ENCODE measurements around the gene ZNF763. TPM values are rescaled to one million over a fixed set of nuclear protein-coding genes. Genes with fewer than 3 reads are reported as not detected.

Gene ZNF763
- total and polyA plus RNA-seq, 4 donors, result 0.31 to 1.3 (median 0.90) TPM

DNA sequence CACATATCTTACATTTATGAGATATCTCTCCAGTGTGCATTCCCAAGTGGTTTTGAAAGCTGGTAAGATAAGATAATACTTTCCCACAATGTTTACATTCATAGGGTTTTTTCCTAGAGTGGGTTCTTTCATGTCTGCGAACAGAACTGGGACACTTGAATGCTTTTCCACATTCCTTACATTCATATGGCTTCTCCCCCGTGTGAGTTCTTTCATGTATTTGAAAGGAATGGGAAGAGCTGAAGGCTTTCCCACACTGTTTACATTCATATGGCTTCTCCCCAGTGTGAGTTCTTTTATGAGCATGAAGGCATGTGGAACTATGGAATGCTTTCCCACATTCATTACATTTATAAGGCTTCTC lies 50.9 kb downstream of the ZNF763 start:
- H3K36me3 ChIP-seq (ENCODE audit: control insufficient read depth in 4 of 4, insufficient read depth in 3 of 4, low read depth in 1 of 4, low read length in 3 of 4), result peaks cover 15 to 42% (median 36%) of the 10 kb centered on the region in 4 donors

More for the DNA sequence above, 50.9 kb downstream of the ZNF763 start:
- no peaks in the 10 kb centered on the region for H3K4me1 ChIP-seq (ENCODE audit: control insufficient read depth in 4 of 4, insufficient read depth in 4 of 4, low read length in 3 of 4)
- TF ChIP-seq EGR1 (IDR thresholded peaks at IDR 0.05; ENCODE audit: low read depth in 2 of 2) (no peak), JUND (IDR thresholded peaks at IDR 0.05) (no peak), CTCF (IDR thresholded peaks at IDR 0.05; ENCODE audit: low read depth, low read length, missing input control) (no peak), TAF1 (conservative IDR thresholded peaks at IDR 0.05) (no peak), NR2F2 (IDR thresholded peaks at IDR 0.05) (no peak), YY1 (IDR thresholded peaks at IDR 0.05) (no peak), HNF4G (IDR thresholded peaks at IDR 0.05) (no peak), SP1 (IDR thresholded peaks at IDR 0.05) (no peak), RAD21 (IDR thresholded peaks at IDR 0.05) (no peak), REST (IDR thresholded peaks at IDR 0.05) (no peak), RXRA (IDR thresholded peaks at IDR 0.05) (no peak), ATF3 (IDR thresholded peaks at IDR 0.05) (no peak), FOXA1 (IDR thresholded peaks at IDR 0.05) (no peak), ZBTB33 (IDR thresholded peaks at IDR 0.05) (no peak), HNF4A (conservative IDR thresholded peaks at IDR 0.05) (no peak), FOXA2 (IDR thresholded peaks at IDR 0.05) (no peak), GABPA (IDR thresholded peaks at IDR 0.05 in 1 of 2, conservative IDR thresholded peaks at IDR 0.05 in 1 of 2) (no peak)
- TF ChIP-seq, protein P1, sequence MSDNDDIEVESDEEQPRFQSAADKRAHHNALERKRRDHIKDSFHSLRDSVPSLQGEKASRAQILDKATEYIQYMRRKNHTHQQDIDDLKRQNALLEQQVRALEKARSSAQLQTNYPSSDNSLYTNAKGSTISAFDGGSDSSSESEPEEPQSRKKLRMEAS (IDR thresholded peaks at IDR 0.05), result no peak
- no peak for DNase-seq (ENCODE audit: low spot score)
- H3K9ac ChIP-seq (ENCODE audit: low read depth in 1 of 2, low read length in 2 of 2), result no peak overlapping the region
- H3K4me3 ChIP-seq (ENCODE audit: low read depth in 1 of 3, low read length in 3 of 3), result peak overlapping the region in 2 of 3 donors; percentile 70 to 76
- H3K9me3 ChIP-seq (ENCODE audit: control insufficient read depth in 4 of 4, low read length in 3 of 4), result peaks cover 45 to 75% (median 54%) of the 10 kb centered on the region in 4 donors
- H3K27ac ChIP-seq (ENCODE audit: low read depth in 1 of 2, low read length in 2 of 2), result no peak overlapping the region
- no peaks in the 10 kb centered on the region for H3K27me3 ChIP-seq (ENCODE audit: control insufficient read depth in 4 of 4, insufficient read depth in 4 of 4, low read length in 3 of 4)
- WGBS, result 95% methylated on average over 2 of the region's 2 CpGs

Small RNA genes lying within 50 kb of the gene (small RNA-seq; reads per million reads assigned to genes)
- not detected for gene RNA5SP464
- not detected for gene RNA5SP465

Other genes starting within 250 kb of the ZNF763 start
- 1 to 10 TPM; 3.1 to 6.4 TPM for gene ZNF823, start 226.1 kb upstream of the ZNF763 start, total RNA-seq
- 1 to 10 TPM; 2.4 to 3.0 TPM for gene ZNF823, start 226.1 kb upstream of the ZNF763 start, polyA plus RNA-seq
- gene ZNF441, start 198.0 kb upstream of the ZNF763 start, total RNA-seq, result 1 to 10 TPM; 7.1 to 7.4 TPM
- 1 to 10 TPM; 1.8 to 4.2 TPM for gene ZNF441, start 198.0 kb upstream of the ZNF763 start, polyA plus RNA-seq
- 1 to 10 TPM in 1 of 2 donors, under 1 TPM in 1; 0.98 to 1.8 TPM for gene ZNF491, start 166.5 kb upstream of the ZNF763 start, total RNA-seq
- gene ZNF491, start 166.5 kb upstream of the ZNF763 start, polyA plus RNA-seq, result under 1 TPM; 0.24 to 0.51 TPM
- gene ZNF440, start 150.8 kb upstream of the ZNF763 start, total RNA-seq, result 1 to 10 TPM; 7.2 to 8.5 TPM
- 1 to 10 TPM; 1.3 to 1.5 TPM for gene ZNF440, start 150.8 kb upstream of the ZNF763 start, polyA plus RNA-seq
- 1 to 10 TPM; 2.0 to 2.4 TPM for gene ZNF439, start 116.3 kb upstream of the ZNF763 start, total RNA-seq
- under 1 TPM; 0.33 to 0.61 TPM for gene ZNF439, start 116.3 kb upstream of the ZNF763 start, polyA plus RNA-seq
- 10 to 100 TPM; 11.8 to 12.0 TPM for gene ZNF69, start 77.3 kb upstream of the ZNF763 start, total RNA-seq
- 1 to 10 TPM; 2.5 to 5.9 TPM for gene ZNF69, start 77.3 kb upstream of the ZNF763 start, polyA plus RNA-seq
- gene ZNF700, start 39.9 kb upstream of the ZNF763 start, total RNA-seq, result 10 to 100 TPM in 1 of 2 donors, 1 to 10 TPM in 1; 8.9 to 13.7 TPM
- 1 to 10 TPM; 3.1 to 4.5 TPM for gene ZNF700, start 39.9 kb upstream of the ZNF763 start, polyA plus RNA-seq
- gene ZNF433, start 70.6 kb downstream of the ZNF763 start, total RNA-seq, result 1 to 10 TPM; 1.8 to 4.7 TPM
- 1 to 10 TPM; 1.3 to 3.2 TPM for gene ZNF433, start 70.6 kb downstream of the ZNF763 start, polyA plus RNA-seq
- gene ZNF878, start 87.9 kb downstream of the ZNF763 start, total RNA-seq, result under 1 TPM; 0.25 to 0.33 TPM
- not detected for gene ZNF878, start 87.9 kb downstream of the ZNF763 start, polyA plus RNA-seq
- 1 to 10 TPM; 4.4 to 5.6 TPM for gene ZNF844, start 99.7 kb downstream of the ZNF763 start, total RNA-seq
- gene ZNF844, start 99.7 kb downstream of the ZNF763 start, polyA plus RNA-seq, result 1 to 10 TPM in 1 of 2 donors, under 1 TPM in 1; 0.72 to 1.4 TPM
- gene ZNF20, start 175.3 kb downstream of the ZNF763 start, total RNA-seq, result 1 to 10 TPM; 1.2 to 1.8 TPM
- 1 to 10 TPM in 1 of 2 donors, under 1 TPM in 1; 0.13 to 1.0 TPM for gene ZNF20, start 175.3 kb downstream of the ZNF763 start, polyA plus RNA-seq
- 1 to 10 TPM; 2.5 to 3.8 TPM for gene ZNF625, start 191.7 kb downstream of the ZNF763 start, total RNA-seq
- under 1 TPM in 1 of 2 donors, not detected in 1; 0.20 TPM for gene ZNF625, start 191.7 kb downstream of the ZNF763 start, polyA plus RNA-seq
- 1 to 10 TPM; 4.5 to 5.8 TPM for gene ZNF136, start 198.1 kb downstream of the ZNF763 start, total RNA-seq
- gene ZNF136, start 198.1 kb downstream of the ZNF763 start, polyA plus RNA-seq, result 1 to 10 TPM in 1 of 2 donors, under 1 TPM in 1; 0.92 to 2.1 TPM